Measurements from ENCODE around the gene C2CD4D.

C2CD4D gene

DNA sequence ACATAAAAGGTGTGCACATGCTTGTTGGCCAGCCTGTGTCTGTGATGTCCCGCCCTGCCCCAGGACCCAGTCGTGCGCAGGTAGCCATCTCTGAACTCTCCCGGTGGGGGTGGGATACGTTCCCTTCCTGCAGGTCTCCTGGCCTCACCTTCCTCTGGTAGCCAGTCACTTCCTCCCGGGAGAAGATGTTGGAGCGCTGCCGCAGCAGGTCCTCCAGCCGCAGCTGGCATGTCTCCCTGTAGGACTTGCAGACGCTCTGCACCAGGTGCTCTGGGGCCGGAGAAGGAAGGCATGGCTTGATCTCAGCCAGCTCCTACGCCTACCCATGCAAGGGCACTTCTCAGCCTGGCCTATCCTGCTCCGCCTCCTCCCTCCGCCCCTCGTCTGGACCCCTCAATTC is 25.2 kb downstream of the C2CD4D start:
- DNase-seq (ENCODE audit: low read depth) = no peak

GRCh38 chr1:151813271-151813977 is 26.2 kb downstream of the C2CD4D start:
- no peak for DNase-seq (ENCODE audit: low read depth)

- no peak for DNase-seq (ENCODE audit: low read depth)
These were observed 28.4 kb downstream of the C2CD4D start for GRCh38 chr1:151811181-151811580.

- DNase-seq (ENCODE audit: low read depth) = no peak
These were observed 29.5 kb downstream of the C2CD4D start for GRCh38 chr1:151809985-151810556.

GRCh38 chr1:151809290-151809984 is 30.2 kb downstream of the C2CD4D start:
- DNase-seq (ENCODE audit: low read depth) = no peak

DNA sequence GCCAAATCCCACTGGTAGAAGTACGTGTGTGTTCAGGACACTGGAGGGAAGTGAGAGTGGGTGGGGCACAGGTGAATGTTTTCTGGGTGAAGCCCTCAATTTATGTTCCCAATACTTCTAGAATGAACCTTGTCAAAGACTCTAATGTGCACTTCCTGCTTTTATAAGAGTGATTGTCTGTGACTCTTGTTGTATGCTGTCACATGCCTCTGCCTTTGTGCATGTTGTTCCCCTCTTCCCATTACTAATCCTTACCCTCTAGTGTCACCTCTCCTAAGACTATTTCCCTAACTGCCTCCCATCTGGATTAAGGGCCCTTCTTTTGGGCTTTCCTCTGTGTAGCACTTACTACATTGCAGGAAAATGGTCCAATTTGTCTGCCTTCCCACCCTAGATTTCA is 31.9 kb downstream of the C2CD4D start:
- DNase-seq (ENCODE audit: low read depth) = no peak

- DNase-seq (ENCODE audit: low read depth) = no peak
These were observed 32.5 kb downstream of the C2CD4D start for GRCh38 chr1:151807131-151807530.

- no peak for DNase-seq (ENCODE audit: low read depth)
These were observed 33.5 kb downstream of the C2CD4D start for GRCh38 chr1:151806170-151806569.

DNA sequence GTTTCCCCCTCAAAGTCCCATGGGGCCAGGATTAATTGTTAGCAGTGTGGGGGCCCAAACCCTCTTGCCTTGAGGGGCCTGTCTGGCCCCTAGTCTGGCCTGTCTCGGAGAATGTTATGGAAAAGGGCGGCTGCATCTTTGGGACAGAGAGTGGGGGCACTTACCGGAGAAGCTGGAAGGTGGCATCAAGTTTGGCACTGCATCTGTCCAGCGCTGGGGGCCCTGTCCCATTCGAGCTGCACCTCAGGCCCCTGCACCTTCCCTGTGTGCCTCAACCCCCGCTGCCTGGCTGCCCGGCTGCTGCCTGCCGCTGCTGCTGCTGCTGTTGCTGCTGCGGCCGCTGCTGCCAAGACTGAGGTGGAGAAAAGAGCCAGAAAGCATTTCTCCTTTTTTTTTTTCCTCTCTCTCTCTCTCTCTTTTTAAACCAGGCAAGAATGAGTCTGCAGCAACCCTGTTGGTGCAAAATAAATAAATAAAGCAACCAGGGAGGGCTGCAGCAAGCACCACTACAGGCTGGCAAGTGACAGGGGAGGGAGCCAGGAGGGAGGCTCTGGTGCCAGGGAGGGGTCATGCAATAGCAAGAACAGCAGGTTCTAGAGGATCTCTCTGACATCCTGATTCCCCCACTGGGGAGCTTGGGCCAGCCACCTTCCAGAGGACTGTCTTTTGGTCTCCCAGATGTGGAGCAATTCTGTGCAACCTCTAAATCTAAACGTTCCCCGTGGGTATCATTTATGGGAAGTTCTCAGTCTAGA is 34.4 kb downstream of the C2CD4D start, which contains the start of gene LINGO4:
TSS of gene LINGO4 (minus strand) at position 354 of the 755 bp plus-strand sequence. CDS start 2,715 bp downstream, outside the sequence.
- DNase-seq (ENCODE audit: low read depth) = no peak

GRCh38 chr1:151803915-151804314 is 35.7 kb downstream of the C2CD4D start:
- DNase-seq (ENCODE audit: low read depth) = no peak

GRCh38 chr1:151803164-151803563 is 36.5 kb downstream of the C2CD4D start:
- no peak for DNase-seq (ENCODE audit: low read depth)

DNA sequence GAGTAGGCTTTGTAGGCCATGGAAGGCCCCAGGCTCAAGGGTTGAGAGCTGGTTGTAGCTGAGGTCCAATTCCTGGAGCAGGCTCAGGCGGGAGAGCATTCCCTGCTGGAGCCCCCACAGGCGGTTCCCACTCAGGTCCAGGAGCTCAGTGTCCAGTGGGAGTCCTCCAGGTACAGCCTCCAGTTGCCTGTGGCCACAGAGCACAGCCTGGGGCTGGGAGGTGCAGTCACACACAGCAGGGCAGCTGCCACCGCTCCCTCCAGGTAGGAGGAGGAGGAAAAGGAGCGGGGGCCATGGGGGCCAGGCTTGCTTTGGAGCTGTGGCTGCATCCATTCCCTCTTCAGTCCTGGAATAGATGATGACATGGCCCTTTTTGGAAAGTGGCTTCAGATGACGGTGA is 37.2 kb downstream of the C2CD4D start:
- DNase-seq (ENCODE audit: low read depth) = no peak

DNA sequence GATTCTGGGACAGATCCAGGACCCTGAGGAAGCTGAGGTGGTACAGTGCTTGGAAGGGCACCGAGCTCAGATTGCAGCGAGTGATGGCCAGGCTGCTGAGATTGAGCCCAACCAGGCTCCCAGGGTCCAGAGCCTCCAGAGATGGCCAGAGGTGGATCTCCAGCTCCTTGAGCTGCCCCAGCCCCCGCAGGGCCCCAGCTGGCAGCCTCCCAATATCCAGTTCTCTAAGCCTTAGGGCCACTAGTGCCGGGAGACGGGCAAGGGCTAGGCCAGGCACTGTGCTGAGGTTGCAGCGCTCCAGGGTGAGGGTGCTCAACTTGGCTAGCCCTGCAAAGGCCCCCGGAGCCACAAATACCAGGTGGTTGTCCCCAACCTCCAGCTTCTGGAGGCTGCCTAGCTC is 37.8 kb downstream of the C2CD4D start:
- DNase-seq (ENCODE audit: low read depth) = no peak

DNA sequence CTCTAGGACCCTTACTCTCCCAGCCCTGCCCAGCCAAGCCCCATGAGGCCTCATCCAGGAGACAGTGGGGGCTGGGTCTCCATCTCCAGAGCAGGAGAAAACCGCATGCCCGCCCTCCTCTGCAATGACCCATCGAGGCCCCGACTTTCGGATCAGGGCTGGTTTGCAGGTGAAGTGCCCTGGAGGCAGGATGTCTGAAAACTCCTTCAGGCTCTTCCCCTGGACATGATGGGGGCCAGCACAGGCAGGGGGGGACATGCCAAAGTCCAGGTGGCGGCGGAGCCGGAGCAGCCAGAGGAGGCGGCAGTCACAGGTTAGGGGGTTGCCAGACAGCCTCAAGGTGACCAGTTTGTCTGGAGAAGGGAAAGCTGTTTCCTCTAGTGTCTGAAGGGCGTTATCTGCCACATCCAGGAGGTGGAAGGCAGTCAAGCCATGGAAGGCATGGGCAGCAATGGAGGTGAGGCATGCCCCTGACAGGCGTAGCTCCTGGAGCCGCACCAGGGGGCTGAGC is 38.3 kb downstream of the C2CD4D start:
- no peak for DNase-seq (ENCODE audit: low read depth)

DNA sequence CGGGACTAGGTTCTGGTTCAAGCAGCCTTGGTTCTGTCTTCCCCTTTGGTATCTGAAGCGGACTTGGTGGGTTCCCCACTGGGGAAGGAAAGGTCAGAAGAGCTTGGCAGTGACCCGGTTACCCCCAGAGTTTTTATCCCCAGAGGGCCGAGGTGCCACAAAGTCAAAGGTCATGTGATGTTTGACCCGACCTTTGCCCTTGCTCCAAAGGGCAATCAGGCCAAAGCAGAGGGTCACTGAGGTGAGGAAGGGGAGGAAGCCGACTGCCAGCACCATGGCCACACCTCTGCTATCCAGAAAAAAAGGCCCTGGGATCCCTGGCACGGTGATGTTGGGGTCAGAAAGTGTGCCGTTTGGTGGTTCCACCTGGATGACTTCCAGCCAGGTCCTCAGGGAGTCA is 38.8 kb downstream of the C2CD4D start:
- no peak for DNase-seq (ENCODE audit: low read depth)

DNA sequence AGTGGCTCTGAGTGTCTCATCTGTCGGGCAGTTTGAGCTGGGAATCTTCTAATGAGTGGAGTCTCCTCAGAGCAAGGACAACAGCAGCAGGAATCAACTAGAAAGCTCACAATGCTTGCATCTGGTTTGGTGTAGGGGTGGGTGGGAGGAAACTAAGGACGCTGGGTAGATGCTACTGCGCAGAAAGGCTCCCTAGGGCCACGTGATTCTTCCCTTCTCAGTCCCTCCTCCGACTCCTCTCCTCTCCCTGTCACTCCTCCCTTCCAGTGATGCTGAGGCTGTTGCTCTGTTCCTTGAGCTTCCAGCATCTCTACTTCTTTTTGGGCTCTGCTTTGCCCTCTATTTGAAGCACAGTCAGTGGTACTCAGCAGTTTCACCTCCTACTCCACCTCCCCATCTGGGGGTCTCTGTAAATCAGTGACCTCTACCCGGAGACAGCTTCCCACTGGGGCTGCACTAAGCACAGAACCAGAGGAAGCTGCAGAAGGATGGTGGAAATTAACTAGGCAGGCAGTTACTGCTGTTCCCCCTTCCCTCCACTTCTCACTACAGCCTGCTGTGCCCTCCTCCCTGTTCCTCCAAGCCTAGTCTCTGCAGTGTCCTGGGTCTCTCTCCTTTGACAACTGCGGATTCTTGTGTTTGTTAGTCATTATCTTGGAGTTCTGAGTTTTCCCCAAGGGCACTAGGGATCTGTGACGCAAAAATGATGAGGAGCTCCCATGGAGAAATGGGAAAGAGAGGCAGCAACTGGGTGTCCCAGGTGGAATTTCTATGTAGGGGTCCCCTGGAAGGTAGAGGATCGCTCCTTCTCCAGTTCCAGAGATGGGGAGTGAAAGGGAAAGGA is 40.2 kb downstream of the C2CD4D start:
- DNase-seq (ENCODE audit: low read depth) = no peak

DNA sequence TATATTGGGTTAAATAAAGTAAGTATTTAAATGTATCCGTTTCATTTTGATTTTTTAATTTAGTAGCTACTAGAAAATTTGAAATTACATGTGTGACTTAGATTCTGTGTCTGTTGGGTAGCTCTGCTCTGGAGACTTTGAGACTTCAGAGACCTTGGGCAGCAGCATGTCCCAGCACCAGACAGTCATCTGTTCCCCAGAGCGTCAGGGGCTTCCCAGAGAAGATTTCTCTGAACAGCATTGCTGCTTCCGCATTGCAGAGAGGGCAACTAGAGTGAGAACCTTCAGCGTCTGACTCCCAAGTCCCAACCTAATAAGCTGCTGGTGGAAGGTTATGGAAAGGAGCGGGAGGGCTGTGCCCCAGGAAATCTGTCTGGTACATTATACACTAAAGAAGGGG is 41.0 kb downstream of the C2CD4D start:
- DNase-seq (ENCODE audit: low read depth) = no peak

GRCh38 chr1:151790940-151791651 is 48.5 kb downstream of the C2CD4D start:
- DNase-seq (ENCODE audit: low read depth) = no peak

GRCh38 chr1:151790071-151790939 is 49.3 kb downstream of the C2CD4D start, which contains the start of gene TDRKH:
Gene TDRKH, minus strand, starts transcription at chr1:151790500. Its CDS starts 7,478 bp downstream, at chr1:151783022.
- peak; percentile 99 for DNase-seq (ENCODE audit: low read depth)

All from activated T-helper 9 cell treated with anti-CD3 and anti-CD28 coated beads, Interleukin-2, amount 50 U/mL, for 16 hours (primary cell).